Gastroesophageal sphincter (tissue), 4 donors: ENCODE measurements around the gene SIN3B. TPM values are rescaled to one million over a fixed set of nuclear protein-coding genes. Genes with fewer than 3 reads are reported as not detected.

Source experiments
- ATAC-seq: fragments of 150-250 bp; one replicate; pipeline ENCODE4 v1.9.1; 2016; ENCODE audit warnings: mild to moderate bottlenecking, moderate library complexity
- H3K27ac ChIP-seq, 4 donors: fragments of 200-600 bp; sonication (generic) in 3 of 4; 1 replicate in 3 of 4; 2 replicates in 1 of 4; pipeline ENCODE4 v1.5.1; 2016 to 2019
- H3K27me3 ChIP-seq: fragments of 200-600 bp; sonication (generic); one replicate; pipeline ENCODE4 v1.5.1; 2019
- H3K36me3 ChIP-seq, 2 donors: fragments of 200-600 bp; sonication (generic); one replicate each; pipeline ENCODE4 v1.5.1; 2019; ENCODE audit warnings: control low read depth in 1 of 2
- H3K4me1 ChIP-seq, 3 donors: fragments of 200-600 bp; sonication (generic); 1 replicate in 2 of 3; 2 replicates in 1 of 3; pipeline ENCODE4 v1.5.1; 2016 to 2019; ENCODE audit warnings: control low read depth in 2 of 3
- H3K4me3 ChIP-seq, 2 donors: fragments of 200-600 bp; sonication (generic); one replicate each; pipeline ENCODE4 v1.5.1; 2019; ENCODE audit warnings: mild to moderate bottlenecking in 1 of 2, moderate library complexity in 1 of 2
- H3K9me3 ChIP-seq, 3 donors: fragments of 200-600 bp; sonication (generic); one replicate each; pipeline ENCODE4 v1.5.1; 2017 to 2019; ENCODE audit warnings: control low read depth in 2 of 3
- EP300 ChIP-seq: sonication (generic); formaldehyde crosslinking; IDR thresholded peaks from one replicate; pipeline ENCODE4 v1.6.1; 2017; ENCODE audit warnings: antibody characterized with exemption, mild to moderate bottlenecking
- POLR2A ChIP-seq, 2 donors: fragments of 450-650 bp; IDR thresholded peaks; one replicate each; pipeline ENCODE4 v1.6.1; 2017; ENCODE audit warnings: antibody characterized with exemption in 2 of 2, mild to moderate bottlenecking in 2 of 2, moderate library complexity in 1 of 2
- POLR2AphosphoS5 ChIP-seq: sonication (generic); formaldehyde crosslinking; IDR thresholded peaks from one replicate; pipeline ENCODE4 v1.6.1; 2017; ENCODE audit warnings: antibody characterized with exemption
- WGBS, 2 donors: methylation state at CpG; one replicate each; pipeline ENCODE4 v1.1.5; 2018; ENCODE audit warnings: low coverage in 1 of 2; 5-methylcytosine and 5-hydroxymethylcytosine counted together
- total RNA-seq, 4 donors: library from RNA; depleted of rRNA; stranded (reverse); fragments of >200 nt; gene quantifications; one replicate each; pipeline ENCODE4 v1.1.0, GENCODE V29; 2016
- TF ChIP-seq, protein P1 (sequence below), 4 experiments: fragments of 200-600 bp in 2 of 4; fragments of 450-650 bp in 2 of 4; sonication (generic) in 1 of 4; IDR thresholded peaks; one replicate each; pipeline ENCODE4 v1.5.1; 2017 to 2019; ENCODE audit warnings: antibody characterized with exemption in 4 of 4, mild to moderate bottlenecking in 2 of 4, moderate library complexity in 2 of 4

The SIN3B gene
- total RNA-seq, 4 donors from 2014 or later, result 19.7 to 55.7 (median 45.8) TPM

DNA sequence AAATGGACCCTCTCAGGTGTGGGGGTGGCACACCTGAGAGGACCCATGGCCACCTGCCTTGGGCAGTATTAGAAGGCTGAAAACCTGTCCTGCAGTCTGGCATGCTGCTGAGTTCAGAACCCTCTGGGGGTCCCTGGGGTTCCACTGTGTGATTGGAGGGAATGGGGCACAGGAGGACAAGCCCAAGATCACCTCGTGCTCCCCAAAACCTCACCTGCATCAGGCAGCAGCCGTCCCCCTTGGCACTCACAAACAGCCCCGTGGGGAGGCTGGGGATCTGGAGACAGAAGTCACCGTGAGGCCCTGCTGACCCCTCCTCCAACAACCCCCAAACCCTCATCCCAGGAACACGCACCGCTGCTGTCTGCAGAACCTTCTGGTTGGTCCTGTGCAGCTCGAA lies 74.1 kb downstream of the SIN3B start:
- H3K36me3 ChIP-seq, result no peaks in the 10 kb centered on the region
- peaks cover 25% of the 10 kb centered on the region for H3K27me3 ChIP-seq
- no peaks in the 10 kb centered on the region for H3K9me3 ChIP-seq
- no CpG with 5 or more reads among the region's 7 CpGs for WGBS, 2 donors
- H3K27ac ChIP-seq, result no peak overlapping the region
- TF ChIP-seq POLR2A (IDR thresholded peaks at IDR 0.05) (no peak), EP300 (no peak), POLR2AphosphoS5 (no peak)
- TF ChIP-seq, protein P1, sequence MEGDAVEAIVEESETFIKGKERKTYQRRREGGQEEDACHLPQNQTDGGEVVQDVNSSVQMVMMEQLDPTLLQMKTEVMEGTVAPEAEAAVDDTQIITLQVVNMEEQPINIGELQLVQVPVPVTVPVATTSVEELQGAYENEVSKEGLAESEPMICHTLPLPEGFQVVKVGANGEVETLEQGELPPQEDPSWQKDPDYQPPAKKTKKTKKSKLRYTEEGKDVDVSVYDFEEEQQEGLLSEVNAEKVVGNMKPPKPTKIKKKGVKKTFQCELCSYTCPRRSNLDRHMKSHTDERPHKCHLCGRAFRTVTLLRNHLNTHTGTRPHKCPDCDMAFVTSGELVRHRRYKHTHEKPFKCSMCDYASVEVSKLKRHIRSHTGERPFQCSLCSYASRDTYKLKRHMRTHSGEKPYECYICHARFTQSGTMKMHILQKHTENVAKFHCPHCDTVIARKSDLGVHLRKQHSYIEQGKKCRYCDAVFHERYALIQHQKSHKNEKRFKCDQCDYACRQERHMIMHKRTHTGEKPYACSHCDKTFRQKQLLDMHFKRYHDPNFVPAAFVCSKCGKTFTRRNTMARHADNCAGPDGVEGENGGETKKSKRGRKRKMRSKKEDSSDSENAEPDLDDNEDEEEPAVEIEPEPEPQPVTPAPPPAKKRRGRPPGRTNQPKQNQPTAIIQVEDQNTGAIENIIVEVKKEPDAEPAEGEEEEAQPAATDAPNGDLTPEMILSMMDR (IDR thresholded peaks at IDR 0.05), result no peak
- ATAC-seq, result no peak
- no peaks in the 10 kb centered on the region for H3K4me1 ChIP-seq
- no peak overlapping the region for H3K4me3 ChIP-seq

DNA sequence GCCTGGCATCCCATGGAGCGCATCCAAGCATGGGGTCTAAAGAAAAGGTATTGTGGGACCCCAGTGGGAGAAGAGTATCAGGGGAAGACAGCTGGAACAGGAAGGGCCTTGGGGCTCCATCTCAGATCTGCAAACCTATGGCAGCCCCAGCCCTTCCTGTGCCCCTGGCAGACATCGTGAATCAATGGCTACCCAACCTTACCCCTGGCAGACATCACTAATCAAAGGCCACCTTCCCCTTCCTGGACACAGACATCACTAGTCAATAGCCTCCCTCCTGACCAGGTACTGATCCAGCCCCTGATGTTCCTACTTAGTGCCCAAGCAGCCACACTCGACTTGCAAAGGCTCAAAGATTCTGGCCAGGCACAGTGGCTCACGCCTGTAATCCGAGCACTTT lies 75.4 kb downstream of the SIN3B start:
- Histone ChIP-seq H3K36me3 (no peaks in the 10 kb centered on the region), H3K27ac (no peak overlapping the region), H3K4me3 (no peak overlapping the region), H3K4me1 (no peaks in the 10 kb centered on the region), H3K27me3 (peaks cover 25% of the 10 kb centered on the region), H3K9me3 (no peaks in the 10 kb centered on the region)
- WGBS, 2 donors, result 78% methylated on average over 3 of the region's 5 CpGs; no CpG with 5 or more reads in 1 of the 2 donors
- TF ChIP-seq EP300 (no peak), POLR2AphosphoS5 (no peak), POLR2A (IDR thresholded peaks at IDR 0.05) (no peak)
- TF ChIP-seq, protein P1 (IDR thresholded peaks at IDR 0.05), result no peak
- ATAC-seq, result no peak

DNA sequence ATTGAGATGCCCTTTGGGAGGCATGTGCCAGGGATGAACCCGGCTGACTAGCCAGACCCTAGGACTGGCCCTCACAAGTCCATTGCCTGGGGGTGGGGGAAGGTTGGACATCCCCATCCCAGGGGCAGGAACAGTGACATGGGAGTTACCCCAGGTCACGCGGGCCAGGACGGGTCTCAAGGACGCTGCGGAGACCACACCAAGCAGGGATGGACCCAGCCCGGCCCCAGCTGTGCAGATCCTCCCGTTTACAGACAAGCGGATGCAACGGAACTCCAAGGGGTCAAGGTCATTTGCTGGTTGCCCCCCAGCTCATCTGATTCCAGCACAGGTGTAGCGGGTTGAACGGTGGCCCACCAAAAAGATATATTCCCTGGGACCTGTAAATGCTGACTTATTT lies 79.6 kb downstream of the SIN3B start:
- Histone ChIP-seq H3K4me3 (no peak overlapping the region), H3K27me3 (peaks cover 16% of the 10 kb centered on the region), H3K9me3 (peaks cover 0 to 31% (median 0%) of the 10 kb centered on the region in 3 donors), H3K4me1 (no peaks in the 10 kb centered on the region), H3K27ac (no peak overlapping the region), H3K36me3 (no peaks in the 10 kb centered on the region)
- WGBS, 2 donors, result 73 to 88% methylated on average over 3 of the region's 12 CpGs
- TF ChIP-seq POLR2A (IDR thresholded peaks at IDR 0.05) (no peak), POLR2AphosphoS5 (no peak), EP300 (no peak)
- TF ChIP-seq, protein P1 (IDR thresholded peaks at IDR 0.05), result no peak
- ATAC-seq, result no peak

DNA sequence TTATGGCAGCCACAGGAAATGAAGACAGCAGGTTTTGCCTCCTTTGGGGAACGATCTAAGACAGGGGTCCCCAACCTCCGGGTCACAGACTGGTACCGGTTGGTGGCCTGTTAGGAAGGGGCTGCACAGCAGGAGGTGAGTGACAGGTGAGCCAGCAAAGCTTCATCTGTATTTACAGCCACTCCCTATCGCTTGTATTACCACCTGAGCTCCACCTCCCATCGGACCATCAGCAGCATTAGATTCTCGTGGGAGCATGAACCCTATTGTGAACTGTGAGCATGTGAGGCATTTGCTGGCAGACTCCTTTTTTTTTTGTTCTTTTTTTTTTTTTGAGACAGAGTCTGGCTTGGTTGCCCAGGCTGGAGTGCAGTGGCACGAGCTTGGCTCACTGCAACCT lies 81.8 kb downstream of the SIN3B start:
- Histone ChIP-seq H3K4me3 (no peak overlapping the region), H3K4me1 (no peaks in the 10 kb centered on the region), H3K36me3 (no peaks in the 10 kb centered on the region), H3K9me3 (peaks cover 0 to 54% (median 0%) of the 10 kb centered on the region in 3 donors), H3K27ac (no peak overlapping the region), H3K27me3 (peaks cover 12% of the 10 kb centered on the region)
- 78 to 90% methylated on average over 5 to 6 of the region's 7 CpGs for WGBS, 2 donors
- TF ChIP-seq POLR2AphosphoS5 (no peak), POLR2A (IDR thresholded peaks at IDR 0.05) (no peak), EP300 (no peak)
- TF ChIP-seq, protein P1 (IDR thresholded peaks at IDR 0.05), result no peak
- no peak for ATAC-seq

DNA sequence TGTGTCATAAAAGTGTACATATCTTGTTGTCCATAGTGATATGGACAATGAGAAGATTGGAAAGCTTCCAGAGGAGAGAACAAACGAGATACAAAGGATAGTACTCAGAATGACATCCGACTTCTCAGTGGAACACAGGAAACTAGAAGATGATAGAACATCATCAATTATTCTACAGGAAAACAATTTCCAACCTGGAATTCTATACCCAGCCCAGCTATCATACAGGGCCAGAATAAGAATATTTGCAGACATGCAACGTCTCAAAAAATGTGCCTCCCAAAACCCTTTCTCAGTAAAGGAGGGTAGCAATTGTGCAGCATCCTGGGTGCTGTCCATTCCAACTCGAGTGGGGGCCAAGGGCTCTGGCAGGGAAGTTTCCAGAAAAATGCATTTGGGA lies 83.6 kb downstream of the SIN3B start:
- 80 to 92% methylated on average over 3 to 4 of the region's 4 CpGs for WGBS, 2 donors
- peaks cover 0 to 54% (median 0%) of the 10 kb centered on the region in 3 donors for H3K9me3 ChIP-seq
- TF ChIP-seq POLR2AphosphoS5 (no peak), POLR2A (IDR thresholded peaks at IDR 0.05) (no peak), EP300 (no peak)
- TF ChIP-seq, protein P1 (IDR thresholded peaks at IDR 0.05), result no peak

More for the DNA sequence above, 83.6 kb downstream of the SIN3B start:
- no peak overlapping the region for H3K27ac ChIP-seq
- ATAC-seq, result no peak
- H3K27me3 ChIP-seq, result peaks cover 6% of the 10 kb centered on the region
- no peak overlapping the region for H3K4me3 ChIP-seq
- H3K4me1 ChIP-seq, result no peaks in the 10 kb centered on the region
- H3K36me3 ChIP-seq, result no peaks in the 10 kb centered on the region
